Measurements from ENCODE around the gene GRID2.
"Not testable (repeated sequence)": the region's sequence is repeated elsewhere in the genome, so short reads cannot be mapped to it uniquely, and the experiment has no call there.

Gene GRID2

DNA sequence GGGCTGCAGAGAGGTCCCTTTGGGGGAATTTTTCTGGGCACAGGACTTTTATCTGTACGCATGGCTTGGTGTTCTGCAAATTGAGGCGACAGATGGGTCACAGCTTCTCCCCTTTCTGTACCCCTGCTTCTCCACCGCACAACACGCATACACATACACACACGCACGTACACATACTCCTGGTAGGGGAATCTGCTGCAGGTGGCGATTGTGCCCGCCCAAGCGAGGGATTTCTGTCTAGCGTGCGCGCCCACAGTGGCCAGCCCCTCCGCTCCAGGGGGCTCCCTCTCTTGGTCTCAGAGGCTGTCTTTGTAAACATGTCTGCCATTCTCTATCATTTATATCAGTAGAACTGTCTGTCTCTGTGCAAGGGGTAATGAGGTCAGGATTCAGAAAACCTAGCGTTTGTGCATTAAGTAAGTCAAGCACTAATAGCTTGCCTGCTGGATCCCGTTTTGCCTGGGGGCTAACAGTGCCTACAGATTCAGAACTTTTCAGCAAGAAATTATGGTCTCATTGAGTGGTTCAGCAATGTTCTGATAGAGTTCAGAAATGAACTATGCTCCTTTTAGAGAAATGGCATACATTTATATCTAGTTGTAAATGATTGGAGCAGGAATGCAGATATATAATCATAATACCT, 2.2 kb downstream of the GRID2 start:
- DNase-seq (ENCODE audit: low spot score) = no peak

DNA sequence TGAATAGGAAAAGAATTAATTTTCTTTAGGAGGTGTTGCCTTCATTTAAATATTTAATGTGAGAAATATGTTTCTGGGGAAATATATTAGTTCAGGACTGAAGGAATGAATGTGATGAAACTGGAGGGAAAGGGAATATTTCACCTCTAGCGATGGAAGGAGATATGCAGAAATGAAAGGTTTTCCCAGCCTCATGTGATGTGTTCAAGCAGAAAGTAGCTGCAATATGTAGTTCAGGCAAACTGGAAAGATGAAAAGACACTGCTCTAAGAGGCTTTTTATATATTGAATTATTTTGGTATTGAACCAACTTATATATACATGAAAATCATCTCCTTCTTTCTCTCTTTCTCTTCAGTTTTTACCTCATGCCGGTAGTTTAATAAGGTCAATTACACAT, 3.4 kb downstream of the GRID2 start:
- no peak for DNase-seq (ENCODE audit: low spot score)

DNA sequence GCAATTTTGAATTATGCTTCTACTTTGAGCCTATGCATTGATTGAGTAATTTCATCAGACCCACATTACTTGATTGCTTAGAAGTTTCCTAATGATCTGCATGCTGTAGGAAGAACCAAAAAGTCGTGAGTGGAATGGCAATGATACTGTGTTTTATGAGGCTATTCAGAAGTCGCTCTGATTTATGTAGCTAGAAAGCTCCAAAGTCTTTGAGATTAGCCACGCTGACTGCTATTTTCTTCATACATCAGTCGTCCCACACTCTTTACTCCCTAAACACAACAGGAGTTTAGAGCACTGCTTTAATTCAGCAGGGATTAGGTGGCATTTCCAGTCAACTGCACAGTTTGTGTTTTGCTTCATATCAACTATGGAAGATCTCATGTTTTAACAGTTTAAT, 4.1 kb downstream of the GRID2 start:
- DNase-seq (ENCODE audit: low spot score) = no peak

DNA sequence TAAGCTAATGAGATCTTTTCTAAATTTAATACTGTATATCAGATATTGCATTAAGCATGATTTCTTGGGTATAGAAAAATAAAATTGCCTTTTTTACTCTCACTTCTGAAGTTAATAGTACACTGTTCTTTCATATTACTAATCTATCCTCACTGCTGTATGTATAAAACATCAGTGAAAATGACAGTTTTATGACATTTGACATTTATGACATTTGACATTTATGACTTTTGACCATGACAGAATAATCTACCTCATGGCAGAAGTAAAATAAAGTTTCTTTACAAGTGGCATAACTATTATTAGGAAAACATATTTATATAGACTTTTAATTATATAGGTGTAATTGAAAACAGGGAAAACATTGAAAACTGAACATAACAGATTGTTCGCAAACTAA, 13.3 kb downstream of the GRID2 start:
- no peak for DNase-seq (ENCODE audit: low spot score)

DNA sequence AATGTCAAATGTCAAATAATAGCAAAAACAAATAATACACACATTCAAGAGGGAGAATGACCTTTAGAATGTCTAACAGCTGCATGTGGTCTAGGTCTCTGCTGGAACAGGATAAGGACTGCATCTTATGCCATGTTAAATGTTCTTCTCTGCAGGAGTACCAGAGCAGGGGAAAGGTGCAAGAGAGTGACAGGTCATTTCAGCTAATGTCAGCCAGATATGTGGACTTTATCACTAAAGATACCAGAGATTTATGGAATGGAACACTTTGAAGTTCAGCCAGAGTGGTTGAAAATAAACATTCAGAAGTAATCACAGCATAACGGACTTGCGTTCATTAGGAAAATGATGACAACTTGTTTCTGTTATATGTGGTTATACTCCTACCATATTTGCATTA, 24.3 kb downstream of the GRID2 start:
- DNase-seq (ENCODE audit: low spot score) = no peak

DNA sequence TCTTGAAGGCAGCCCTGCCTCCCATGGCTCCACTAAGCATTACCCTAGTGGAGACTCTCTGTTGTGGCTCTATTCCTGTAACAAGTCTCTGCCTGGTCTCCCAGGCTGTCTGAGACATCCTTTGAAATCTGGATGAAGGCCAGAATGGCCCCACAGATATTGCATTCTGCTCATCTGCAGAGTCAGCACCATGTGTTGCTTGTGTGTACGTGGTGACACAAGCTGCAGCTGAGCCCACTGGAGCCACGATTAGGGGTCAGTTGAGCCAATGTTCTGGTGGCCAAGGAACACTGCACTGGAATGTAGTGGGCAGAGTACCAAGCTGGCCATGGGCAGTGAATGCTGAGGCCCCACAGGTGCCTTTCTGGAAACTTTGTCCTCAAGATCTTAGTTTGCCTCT, 29.2 kb downstream of the GRID2 start:
- no peak for DNase-seq (ENCODE audit: low spot score)

DNA sequence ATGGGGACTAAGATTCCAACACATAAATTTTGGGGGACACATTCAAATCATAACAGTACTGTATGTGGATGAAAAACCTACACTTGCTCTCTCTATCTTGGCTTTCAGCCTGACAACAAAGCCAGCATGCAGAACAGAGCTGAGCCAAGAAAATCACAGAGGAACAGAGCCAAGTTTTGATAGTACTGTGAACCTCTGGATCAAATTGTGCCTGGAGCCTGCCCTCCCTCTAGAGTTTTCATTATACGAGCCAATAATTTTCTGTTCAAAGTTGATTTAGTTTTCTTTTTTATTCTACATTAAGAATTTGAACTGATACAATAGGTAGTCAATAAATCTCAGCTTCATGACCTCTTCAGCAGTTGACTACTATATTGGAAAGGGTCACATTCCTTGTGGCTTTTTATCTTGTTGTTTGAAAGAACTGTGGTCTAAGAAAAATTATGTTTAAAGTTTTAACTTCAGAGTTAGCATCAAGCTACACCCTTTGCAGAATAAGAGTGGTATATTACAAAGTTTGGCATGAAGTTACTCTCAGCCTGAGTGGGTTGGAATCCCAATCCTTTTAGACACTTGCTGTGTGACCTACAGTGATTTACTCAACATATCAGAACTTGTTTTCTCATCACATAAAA, 31.1 kb downstream of the GRID2 start:
- DNase-seq (ENCODE audit: low spot score) = no peak

DNA sequence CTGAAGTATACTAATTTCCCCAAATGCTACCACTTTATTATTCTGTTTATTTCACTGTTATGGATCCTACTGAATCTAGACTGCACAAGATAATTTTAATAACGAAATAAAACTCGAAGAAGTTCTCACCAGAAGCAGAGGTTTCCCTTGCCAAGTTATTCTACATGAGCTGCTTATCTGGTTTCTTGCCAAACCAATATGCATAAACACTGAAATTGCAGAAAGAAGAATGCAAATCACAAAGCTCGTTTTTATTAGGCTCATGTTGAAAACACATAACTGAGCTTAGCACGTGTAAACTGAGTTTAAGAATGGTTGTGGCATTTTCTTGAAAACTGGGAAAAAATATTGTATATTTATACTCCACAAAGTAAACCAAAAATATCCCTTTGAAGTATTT, 35.9 kb downstream of the GRID2 start:
- no peak for DNase-seq (ENCODE audit: low spot score)

DNA sequence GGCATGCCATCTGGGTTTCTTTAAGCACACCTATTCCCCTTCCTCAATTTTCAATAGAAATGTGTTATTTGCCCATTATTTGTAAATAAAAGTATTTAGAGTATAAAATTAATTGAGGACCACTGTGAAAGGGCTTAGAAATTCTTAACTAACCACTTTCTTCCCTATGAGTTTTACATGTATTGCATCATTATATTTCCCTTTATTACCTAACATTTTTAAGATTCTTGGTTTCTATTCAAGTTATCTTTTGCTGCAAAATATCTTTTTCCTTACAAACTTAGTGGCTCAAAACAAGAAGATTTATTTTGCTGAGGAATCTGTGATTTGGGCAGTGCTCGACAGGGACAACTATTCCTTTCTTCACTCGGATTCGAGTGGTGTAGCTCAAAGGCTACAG, 40.5 kb downstream of the GRID2 start:
- DNase-seq (ENCODE audit: low spot score) = no peak

DNA sequence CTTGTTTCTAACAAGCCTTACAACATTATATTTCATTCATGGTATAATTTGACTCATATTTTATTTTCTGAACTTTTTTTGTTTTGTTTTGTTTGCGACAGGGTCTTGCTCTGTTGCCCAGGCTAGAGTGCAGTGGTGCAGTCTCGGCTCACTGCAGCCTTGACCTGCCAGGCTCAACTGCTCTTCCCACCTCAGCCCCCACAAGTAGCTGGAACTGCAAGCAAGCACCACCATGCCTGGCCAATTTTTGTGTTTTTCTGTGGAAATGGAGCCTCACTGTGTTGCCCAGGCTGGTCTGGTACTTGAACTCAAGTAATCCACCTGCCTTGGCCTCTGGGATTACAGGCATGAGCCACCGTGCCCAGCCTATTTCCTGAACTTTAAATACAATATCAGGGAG, 42.5 kb downstream of the GRID2 start:
- DNase-seq (ENCODE audit: low spot score) = no peak

DNA sequence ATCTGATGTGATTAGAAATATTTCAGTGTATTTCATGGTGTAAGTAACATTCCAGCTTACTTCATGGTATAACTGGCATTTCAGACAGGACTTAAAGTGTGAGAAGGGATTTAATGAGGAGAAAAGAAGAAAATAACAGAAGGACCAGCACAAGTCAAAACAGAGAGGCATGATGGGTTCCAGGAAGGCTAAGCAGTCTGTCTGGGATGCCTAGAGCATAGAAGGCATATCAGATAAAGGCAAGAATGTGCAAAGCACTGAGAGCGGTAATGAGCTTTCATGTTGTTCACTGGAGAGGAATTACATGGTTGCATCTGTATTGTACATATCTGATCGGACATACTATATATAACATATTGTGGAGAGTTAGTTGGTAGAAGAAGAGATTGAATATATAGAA, 54.2 kb downstream of the GRID2 start:
- DNase-seq (ENCODE audit: low spot score) = no peak

DNA sequence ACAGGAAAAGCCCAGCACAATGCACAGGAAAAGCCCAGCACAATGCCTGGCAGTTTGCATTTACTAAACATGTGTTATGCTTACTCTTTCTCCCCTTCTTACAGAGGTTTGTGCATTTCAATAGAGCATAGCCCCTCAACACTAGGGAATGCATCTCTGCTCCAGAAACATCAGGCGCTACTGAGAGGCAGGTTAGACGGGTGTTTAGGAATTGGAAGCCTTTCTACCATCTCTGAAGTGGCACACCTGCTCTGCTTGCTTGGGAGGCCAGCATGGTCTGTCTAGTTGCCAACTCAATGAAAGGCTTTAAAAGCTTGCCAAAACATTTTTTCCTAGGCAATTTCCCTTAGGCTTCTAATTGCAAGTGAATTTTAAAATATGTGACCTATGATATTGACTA, 55.7 kb downstream of the GRID2 start:
- DNase-seq (ENCODE audit: low spot score) = no peak

DNA sequence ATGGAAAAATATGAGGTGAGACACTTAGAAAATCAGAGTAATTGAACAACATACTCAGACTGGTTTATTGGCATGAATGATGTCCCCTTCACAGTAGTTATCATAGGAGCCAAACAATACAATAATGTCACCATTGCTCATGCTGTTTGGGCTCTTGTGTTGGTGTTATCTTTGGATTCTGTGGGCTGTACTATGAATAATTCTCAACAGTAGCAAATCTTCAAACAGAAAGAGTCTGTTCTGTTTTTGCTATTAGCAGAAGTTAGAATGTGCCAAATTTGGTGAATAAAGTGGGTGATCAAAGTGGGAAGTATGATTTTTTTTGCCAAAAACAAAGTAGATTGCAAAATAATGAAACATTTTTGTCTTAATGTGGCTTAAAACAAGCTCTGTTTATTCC, 58.3 kb downstream of the GRID2 start:
- DNase-seq (ENCODE audit: low spot score) = no peak

DNA sequence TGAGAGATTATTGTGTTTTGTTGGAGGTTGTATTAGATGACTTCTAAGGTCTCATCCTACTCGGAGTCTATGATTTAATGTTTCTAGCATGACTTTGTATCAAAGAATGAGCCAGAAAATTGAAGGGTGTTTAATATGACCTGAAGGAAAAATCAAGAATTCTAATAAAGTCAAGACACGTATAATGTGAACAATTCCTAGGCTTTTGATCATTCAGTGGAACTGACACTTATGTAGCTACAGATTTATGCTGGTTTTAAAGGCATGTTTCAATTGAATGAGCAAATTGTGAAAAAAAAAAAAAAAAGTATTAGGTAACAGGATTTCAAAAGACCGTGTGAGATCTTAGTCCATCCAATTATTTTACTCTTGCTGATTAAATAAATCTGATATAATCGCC, 64.9 kb downstream of the GRID2 start:
- no peak for DNase-seq (ENCODE audit: low spot score)

DNA sequence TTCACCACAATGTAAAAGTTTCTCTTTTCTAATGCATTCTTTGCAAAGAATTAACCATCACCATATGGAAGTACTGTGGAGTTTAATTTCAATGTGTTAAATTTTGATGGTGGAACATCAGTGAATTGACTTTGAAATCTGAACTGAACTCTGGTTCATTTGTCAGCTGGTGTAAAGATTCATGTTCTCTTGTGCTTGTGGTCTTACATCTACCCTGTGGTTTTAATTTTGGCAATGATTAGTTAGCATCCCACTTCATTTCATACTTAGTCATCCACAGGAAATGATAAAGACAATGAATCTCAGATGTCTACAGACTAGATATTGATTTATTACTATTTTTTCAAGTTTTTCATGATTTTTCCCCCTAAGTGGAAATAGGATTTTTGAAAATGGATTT, 77.8 kb downstream of the GRID2 start:
- DNase-seq (ENCODE audit: low spot score) = no peak

DNA sequence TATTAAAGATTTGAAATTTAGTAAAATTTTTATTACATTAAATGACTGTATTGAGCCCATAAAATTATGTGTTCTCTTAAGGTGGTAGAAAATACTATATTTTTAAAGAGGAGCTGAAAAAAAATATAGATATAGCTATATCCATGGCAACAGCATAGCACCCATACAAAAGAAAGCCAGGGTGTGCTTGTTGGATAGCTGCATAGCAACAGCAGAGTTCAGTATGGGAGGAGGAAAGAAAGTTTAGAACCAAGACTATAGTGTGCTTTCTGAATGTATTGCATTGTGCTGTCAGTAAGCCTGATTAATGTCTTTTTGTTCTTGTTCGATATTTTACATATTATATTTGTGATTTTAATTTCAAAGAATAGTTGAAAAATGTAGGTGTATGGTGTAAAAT, 78.4 kb downstream of the GRID2 start:
- no peak for DNase-seq (ENCODE audit: low spot score)

DNA sequence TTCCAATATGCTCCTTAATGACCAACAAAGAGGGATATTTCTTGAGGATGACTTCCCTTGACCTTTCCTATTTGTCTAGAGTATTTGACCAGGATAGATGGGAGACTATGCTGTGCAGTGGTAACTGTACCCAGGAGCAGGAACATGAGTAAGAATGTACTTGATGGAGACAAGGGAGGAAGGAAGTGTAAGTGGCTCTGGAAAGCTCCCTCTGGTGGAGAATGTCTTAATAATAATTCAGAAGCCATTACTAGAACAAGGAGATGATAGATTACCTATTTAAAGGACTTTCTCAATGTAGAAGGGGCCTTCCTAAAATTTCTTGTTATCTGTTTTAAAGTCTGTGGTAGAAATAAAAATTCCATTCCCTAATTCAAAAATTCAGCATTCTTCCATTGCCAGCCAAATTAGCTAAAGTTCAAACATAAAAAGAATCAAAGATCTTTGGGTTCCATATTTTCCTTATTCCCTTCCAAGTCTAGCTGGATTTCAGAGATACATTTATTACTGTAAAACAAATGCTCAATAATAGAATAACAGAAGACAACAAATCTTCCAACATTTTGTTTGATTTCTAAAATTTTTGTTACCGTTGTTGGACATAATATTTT, 83.8 kb downstream of the GRID2 start:
- peak; percentile 2 for DNase-seq (ENCODE audit: low spot score)

DNA sequence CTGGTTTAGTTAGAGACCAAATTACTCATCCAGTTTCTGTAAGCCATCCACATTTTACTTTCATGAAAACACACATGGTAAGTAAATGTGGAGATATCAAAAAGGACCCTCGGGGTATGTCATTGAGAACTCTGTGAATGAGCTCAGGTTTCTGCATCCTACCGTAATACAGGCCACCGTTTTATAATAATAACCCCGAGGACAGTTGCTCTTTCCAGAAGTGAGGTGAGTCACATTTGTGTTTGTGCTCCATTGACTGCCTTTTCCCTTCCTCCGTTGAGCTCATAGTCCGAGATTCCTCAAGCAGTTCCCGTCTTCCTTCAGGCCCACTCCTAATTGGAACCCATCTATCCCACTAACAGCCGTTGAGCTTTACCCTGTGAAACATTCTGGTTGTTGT, 95.3 kb downstream of the GRID2 start:
- no peak for DNase-seq (ENCODE audit: low spot score)

DNA sequence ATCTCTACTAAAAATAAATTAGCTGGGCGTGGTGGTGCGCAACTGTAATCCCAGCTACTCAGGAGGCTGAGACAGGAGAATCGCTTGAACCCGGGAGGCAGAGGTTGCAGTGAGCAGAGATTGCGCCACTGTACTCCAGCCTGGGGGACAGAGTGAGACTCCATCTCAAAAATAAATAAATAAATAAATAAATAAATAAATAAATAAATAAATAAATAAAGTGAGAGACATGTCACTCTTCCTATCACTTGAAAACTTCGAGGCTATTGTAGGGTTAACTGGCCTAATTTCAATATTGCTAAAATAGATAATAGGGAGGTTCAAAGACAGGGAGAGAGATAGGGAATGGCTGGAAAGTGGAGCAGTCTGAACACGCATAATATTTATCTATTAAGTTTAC, 99.8 kb downstream of the GRID2 start:
- DNase-seq (ENCODE audit: low spot score) = not testable (repeated sequence)

DNA sequence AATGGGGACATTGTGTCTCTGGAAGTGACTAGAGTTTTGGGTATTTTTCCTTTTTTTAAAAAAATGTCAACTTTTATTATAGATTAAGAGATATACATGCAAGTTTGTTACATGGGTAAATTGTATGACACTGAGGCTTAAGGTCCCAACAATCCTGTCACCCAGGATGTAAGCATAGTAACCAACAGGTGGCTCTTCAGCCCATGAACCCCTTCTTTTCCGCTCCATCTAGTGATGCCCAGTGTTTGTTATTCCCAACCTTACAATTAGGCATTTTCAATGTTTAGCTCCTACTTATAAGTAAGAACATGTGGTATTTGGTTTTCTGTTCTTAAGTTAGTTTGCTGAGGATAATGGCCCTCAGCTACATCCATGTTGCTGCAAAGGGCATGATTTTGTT, 102.7 kb downstream of the GRID2 start:
- DNase-seq (ENCODE audit: low spot score) = no peak

DNA sequence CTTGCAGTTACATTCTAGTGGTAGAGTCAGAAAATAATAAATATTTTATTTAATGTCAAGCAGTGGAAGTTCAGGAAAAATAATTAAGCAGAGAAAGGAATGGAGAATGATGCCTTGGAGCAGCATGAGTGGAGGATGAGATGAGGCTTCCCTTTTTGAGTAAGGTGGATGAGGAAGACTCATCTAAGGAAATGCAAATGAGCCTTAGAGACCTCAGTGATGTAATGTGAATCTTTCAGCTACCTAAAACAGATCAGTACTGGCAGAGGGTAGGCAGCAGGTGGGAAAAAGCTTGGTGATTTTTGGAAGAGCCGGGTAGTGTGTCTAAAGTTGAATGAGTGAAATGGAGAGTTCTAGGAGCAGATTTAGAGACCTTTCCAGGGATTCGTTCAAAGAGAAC, 118.2 kb downstream of the GRID2 start:
- DNase-seq (ENCODE audit: low spot score) = no peak

DNA sequence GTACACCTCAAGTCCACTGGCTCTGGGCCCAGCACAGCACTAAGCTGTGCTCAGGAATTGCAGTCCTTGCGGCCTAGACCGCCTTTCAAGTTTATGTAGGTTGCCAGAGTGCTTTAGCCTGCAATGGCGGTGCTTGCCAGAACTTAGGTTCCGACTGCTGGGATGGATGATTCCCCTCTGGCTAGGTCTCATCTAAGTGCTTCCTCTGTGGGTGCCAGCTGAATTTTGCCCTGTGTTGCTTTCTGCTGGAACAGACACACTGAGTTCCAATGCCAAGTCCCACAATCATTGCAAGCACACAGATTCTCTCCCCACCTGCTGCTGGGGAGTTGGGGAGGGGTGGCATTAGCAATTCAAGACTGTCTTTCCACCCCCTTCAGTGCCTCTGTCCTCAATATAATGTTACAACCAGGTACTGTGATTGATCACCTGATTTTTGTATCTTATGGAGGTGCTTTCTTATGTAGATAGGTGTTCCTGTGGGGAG, 129.5 kb downstream of the GRID2 start:
- DNase-seq (ENCODE audit: low spot score) = no peak

DNA sequence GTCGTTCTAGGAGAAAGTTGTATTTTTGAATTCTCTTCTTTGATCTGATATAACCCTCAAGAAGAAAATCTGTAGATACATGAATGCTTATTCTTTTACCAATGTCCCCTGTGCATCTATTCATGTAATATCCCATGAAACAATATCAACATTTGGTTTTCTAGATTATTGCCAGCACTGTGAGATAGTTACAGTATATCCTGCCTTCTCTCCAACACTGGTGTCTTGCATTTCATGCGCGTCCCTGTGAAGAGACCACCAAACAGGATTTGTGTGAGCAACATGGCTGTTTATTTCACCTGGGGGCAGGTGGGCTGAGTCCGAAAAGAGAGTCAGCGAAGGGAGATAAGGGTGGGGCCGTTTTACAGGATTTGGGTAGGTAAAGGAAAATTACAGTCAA, 135.0 kb downstream of the GRID2 start:
- not testable (repeated sequence) for DNase-seq (ENCODE audit: low spot score)

DNA sequence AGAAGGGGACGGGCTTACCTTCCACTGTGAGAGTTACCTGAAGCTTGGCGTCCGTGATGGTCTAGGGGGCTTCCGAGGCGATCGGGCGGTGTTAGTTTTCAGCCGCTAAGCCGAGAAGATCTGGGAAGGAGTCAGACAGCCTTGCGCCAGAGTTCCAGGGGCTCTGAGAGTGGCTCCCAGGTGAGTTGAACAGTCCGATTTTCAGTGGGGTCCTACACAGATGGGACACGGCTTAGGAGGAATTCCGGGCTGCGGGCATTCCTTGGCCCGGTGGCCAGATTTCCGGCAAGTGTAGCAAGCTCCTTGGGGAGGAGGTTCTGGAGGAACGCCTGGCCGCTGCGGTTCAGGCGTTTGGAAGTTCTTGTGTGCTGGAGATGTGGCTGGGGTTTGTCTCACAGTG, 138.4 kb downstream of the GRID2 start:
- not testable (repeated sequence) for DNase-seq (ENCODE audit: low spot score)
